H1 (cell line): Measurements from ENCODE around the gene CFAP74.

ENCODE experiments used
- ASH2L ChIP-seq: fragments of 200-600, 300-600 bp; sonication (generic); IDR thresholded peaks from one replicate; pipeline ENCODE4 v1.7.1; 2017; ENCODE audit warnings: low read length
- CEBPB ChIP-seq: IDR thresholded peaks from 2 replicates; pipeline ENCODE4 v1.6.1; 2012; ENCODE audit warnings: low read depth, low read length
- CHD2 ChIP-seq: IDR thresholded peaks from 2 replicates; pipeline ENCODE4 v1.6.1; 2012; ENCODE audit warnings: low read length, improper control_type of control experiment
- EP300 ChIP-seq, 2 experiments: IDR thresholded peaks; 1 replicate in 1 of 2; 2 replicates in 1 of 2; pipeline ENCODE4 v1.6.1; 2011 to 2012; ENCODE audit warnings: low read depth in 2 of 2, low read length in 2 of 2, mild to moderate bottlenecking in 2 of 2, borderline replicate concordance in 1 of 2, inconsistent platforms in 1 of 2, moderate library complexity in 1 of 2
- EZH2 ChIP-seq: fragments of 200-600 bp; sonication (generic); IDR thresholded peaks from 2 replicates; pipeline ENCODE4 v1.7.1; 2012; ENCODE audit warnings: low read depth, mild to moderate bottlenecking, moderate library complexity, low read length, inconsistent platforms; ENCODE audit not compliant: severe bottlenecking
- GABPA ChIP-seq: IDR thresholded peaks from 2 replicates; pipeline ENCODE4 v1.6.1; 2011; ENCODE audit warnings: mild to moderate bottlenecking, low read length, moderate library complexity, borderline replicate concordance; ENCODE audit not compliant: insufficient read depth
- POLR2A ChIP-seq, 2 experiments: IDR thresholded peaks; 1 replicate in 1 of 2; 2 replicates in 1 of 2; pipeline ENCODE4 v1.6.1; 2011; ENCODE audit warnings: low read depth in 2 of 2, low read length in 2 of 2, mild to moderate bottlenecking in 2 of 2; ENCODE audit errors: control extremely low read depth in 1 of 2
- POLR2AphosphoS5 ChIP-seq: IDR thresholded peaks from 2 replicates; pipeline ENCODE4 v1.6.1; 2011; ENCODE audit warnings: low read depth, low read length
- RFX5 ChIP-seq: IDR thresholded peaks from 2 replicates; pipeline ENCODE4 v1.6.1; 2011; ENCODE audit warnings: low read depth, low read length, improper control_type of control experiment, borderline replicate concordance
- TAF1 ChIP-seq: IDR thresholded peaks from 2 replicates; pipeline ENCODE4 v1.6.1; 2011; ENCODE audit warnings: mild to moderate bottlenecking, low read depth, low read length
- YY1 ChIP-seq: IDR thresholded peaks from 2 replicates; pipeline ENCODE4 v1.6.1; 2011; ENCODE audit warnings: low read depth, mild to moderate bottlenecking, low read length
- TF ChIP-seq, protein P1 (sequence below), 3 experiments: IDR thresholded peaks; 1 replicate in 2 of 3; 2 replicates in 1 of 3; pipeline versions ENCODE4 v1.5.1 to v1.6.1; 2011; ENCODE audit warnings: low read length in 3 of 3, mild to moderate bottlenecking in 3 of 3, inconsistent platforms in 2 of 3, low read depth in 1 of 3, moderate library complexity in 1 of 3; ENCODE audit not compliant: insufficient read depth in 1 of 3; ENCODE audit errors: control extremely low read depth in 1 of 3
- TF ChIP-seq, protein P2 (sequence below): IDR thresholded peaks from 2 replicates; pipeline ENCODE4 v1.6.1; 2012; ENCODE audit warnings: low read length, inconsistent platforms

GRCh38 chr1:2022063-2022770 lies 18.6 kb upstream of the CFAP74 start:
- TF ChIP-seq, protein P1, sequence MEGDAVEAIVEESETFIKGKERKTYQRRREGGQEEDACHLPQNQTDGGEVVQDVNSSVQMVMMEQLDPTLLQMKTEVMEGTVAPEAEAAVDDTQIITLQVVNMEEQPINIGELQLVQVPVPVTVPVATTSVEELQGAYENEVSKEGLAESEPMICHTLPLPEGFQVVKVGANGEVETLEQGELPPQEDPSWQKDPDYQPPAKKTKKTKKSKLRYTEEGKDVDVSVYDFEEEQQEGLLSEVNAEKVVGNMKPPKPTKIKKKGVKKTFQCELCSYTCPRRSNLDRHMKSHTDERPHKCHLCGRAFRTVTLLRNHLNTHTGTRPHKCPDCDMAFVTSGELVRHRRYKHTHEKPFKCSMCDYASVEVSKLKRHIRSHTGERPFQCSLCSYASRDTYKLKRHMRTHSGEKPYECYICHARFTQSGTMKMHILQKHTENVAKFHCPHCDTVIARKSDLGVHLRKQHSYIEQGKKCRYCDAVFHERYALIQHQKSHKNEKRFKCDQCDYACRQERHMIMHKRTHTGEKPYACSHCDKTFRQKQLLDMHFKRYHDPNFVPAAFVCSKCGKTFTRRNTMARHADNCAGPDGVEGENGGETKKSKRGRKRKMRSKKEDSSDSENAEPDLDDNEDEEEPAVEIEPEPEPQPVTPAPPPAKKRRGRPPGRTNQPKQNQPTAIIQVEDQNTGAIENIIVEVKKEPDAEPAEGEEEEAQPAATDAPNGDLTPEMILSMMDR (IDR thresholded peaks at IDR 0.05; ENCODE audit: control extremely low read depth in 1 of 3, insufficient read depth in 1 of 3, low read depth in 1 of 3, low read length in 3 of 3): no peak
- TF ChIP-seq POLR2AphosphoS5: no peak
- TF ChIP-seq EP300 (IDR thresholded peaks at IDR 0.05; ENCODE audit: borderline replicate concordance in 1 of 2, low read depth in 2 of 2, low read length in 2 of 2): no peak
- no peak for TF ChIP-seq GABPA
- TF ChIP-seq EZH2: no peak
- TF ChIP-seq RFX5: no peak
- TF ChIP-seq POLR2A (IDR thresholded peaks at IDR 0.05; ENCODE audit: control extremely low read depth in 1 of 2, low read depth in 2 of 2, low read length in 2 of 2): no peak
- TF ChIP-seq CHD2: no peak
- TF ChIP-seq YY1: no peak
- TF ChIP-seq, protein P2, sequence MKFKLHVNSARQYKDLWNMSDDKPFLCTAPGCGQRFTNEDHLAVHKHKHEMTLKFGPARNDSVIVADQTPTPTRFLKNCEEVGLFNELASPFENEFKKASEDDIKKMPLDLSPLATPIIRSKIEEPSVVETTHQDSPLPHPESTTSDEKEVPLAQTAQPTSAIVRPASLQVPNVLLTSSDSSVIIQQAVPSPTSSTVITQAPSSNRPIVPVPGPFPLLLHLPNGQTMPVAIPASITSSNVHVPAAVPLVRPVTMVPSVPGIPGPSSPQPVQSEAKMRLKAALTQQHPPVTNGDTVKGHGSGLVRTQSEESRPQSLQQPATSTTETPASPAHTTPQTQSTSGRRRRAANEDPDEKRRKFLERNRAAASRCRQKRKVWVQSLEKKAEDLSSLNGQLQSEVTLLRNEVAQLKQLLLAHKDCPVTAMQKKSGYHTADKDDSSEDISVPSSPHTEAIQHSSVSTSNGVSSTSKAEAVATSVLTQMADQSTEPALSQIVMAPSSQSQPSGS: no peak
- TF ChIP-seq CEBPB: no peak
- TF ChIP-seq ASH2L: no peak
- TF ChIP-seq TAF1: no peak
